ENCODE data around the gene ZNF559.

The ZNF559 gene

DNA sequence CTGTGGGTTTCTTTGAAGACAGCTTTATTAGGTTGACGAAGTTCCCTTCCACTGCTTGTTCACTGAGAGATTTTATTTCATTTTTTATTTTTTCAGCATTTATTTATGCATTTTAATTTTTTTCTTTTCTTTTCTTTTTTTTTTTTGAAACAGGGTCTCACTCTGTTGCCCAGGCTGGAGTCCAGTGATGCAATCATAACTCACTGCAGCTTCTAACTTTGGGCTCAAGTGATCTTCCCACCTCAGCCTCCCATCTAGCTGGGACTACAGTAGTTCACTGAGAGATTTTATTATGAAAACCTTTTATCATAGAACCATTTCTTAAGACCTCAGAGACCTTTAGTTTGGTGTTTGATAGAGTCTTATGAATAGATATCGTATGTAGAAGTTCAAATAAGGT, 28.5 kb downstream of the ZNF559 start:
- FAIRE-seq (no peak), DNase-seq (ENCODE audit: insufficient read length, low spot score) (no peak)
- TF ChIP-seq POLR2AphosphoS5 (IDR thresholded peaks at IDR 0.05; ENCODE audit: low read depth, low read length) (no peak), POU2F2 (IDR thresholded peaks at IDR 0.05; ENCODE audit: low read depth, low read length) (no peak)

DNA sequence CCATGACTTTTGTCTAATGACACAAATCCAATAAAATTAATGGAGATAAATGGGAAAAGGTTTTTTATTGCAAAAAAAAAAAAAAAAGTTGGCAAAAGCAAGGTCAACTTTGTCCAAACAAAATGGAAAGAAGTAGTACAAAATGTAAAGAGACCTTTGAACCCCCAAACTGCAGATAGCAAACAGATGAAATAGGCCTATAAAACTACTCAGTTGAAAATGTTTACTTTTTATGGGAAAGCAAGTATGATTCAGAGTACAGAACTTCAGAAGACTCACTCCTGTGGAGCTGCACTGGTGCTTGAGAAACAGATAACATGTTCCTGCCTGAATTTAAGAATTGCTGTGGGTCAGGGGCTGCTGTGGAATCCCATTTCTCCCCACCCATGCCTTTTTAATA, 29.0 kb downstream of the ZNF559 start:
- FAIRE-seq (no peak), DNase-seq (ENCODE audit: insufficient read length, low spot score) (no peak)
- no peak for TF ChIP-seq POLR2AphosphoS5 (IDR thresholded peaks at IDR 0.05; ENCODE audit: low read depth, low read length)
- no peak for TF ChIP-seq POLR2A (IDR thresholded peaks at IDR 0.05; ENCODE audit: low read depth, low read length)
- no peak for TF ChIP-seq POU2F2 (IDR thresholded peaks at IDR 0.05; ENCODE audit: low read depth, low read length)
- no peak for TF ChIP-seq SPI1 (IDR thresholded peaks at IDR 0.05; ENCODE audit: low read depth, low read length)
- no peak for TF ChIP-seq TAF1 (IDR thresholded peaks at IDR 0.05; ENCODE audit: low read depth, low read length)
- TF ChIP-seq PAX5 (IDR thresholded peaks at IDR 0.05; ENCODE audit: insufficient read depth, low read length, severe bottlenecking): no peak

DNA sequence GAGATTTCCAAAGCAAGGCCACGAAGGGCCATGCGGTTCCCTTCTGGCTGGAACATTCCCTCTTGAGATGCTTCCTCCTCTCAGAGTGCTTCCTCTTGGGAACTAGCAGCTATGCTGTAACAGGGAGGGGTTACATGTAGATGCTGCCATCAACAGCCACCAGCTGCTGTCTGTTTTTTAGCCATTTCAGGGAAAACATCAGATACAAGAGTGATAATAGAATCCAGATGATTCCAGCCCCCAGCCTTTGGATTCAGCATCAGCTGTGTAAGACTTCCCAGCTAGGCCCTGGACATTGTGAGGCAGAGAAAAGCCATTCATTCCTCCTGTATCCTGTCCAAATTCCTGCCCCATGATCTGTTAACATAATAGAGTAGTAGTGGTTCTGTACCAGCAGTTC, 30.7 kb downstream of the ZNF559 start:
- TF ChIP-seq SPI1 (IDR thresholded peaks at IDR 0.05; ENCODE audit: low read depth, low read length): no peak
- no peak for TF ChIP-seq PAX5 (IDR thresholded peaks at IDR 0.05; ENCODE audit: insufficient read depth, low read length, severe bottlenecking)
- no peak for TF ChIP-seq TAF1 (IDR thresholded peaks at IDR 0.05; ENCODE audit: low read depth, low read length)
- TF ChIP-seq POLR2A (IDR thresholded peaks at IDR 0.05; ENCODE audit: low read depth, low read length): no peak
- no peak for TF ChIP-seq POLR2AphosphoS5 (IDR thresholded peaks at IDR 0.05; ENCODE audit: low read depth, low read length)
- TF ChIP-seq POU2F2 (IDR thresholded peaks at IDR 0.05; ENCODE audit: low read depth, low read length): no peak
- FAIRE-seq (no peak), DNase-seq (ENCODE audit: insufficient read length, low spot score) (no peak)

DNA sequence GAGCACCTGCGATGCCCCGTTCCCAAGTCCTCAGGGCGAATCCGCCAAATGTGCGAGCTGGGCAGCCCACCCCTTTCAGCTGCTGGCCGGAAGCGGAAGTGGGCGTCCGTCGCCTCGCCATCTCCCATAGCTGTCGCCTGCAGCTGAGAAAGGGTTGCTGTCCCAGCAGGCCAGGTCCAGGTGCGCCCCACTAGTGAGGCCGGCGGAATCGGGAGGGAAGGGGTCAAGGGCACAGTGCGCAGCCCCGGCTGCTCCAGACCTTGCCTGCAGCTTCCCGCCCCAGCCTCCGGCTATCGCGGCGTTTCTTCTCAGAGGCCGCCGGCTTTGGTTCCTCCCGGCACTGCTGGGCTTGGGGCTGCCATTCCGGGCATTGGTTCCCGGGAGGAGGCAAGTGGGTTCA, 38.9 kb downstream of the ZNF559 start, which contains the start of gene ZNF177:
TSS of gene ZNF177 (plus strand) at position 109 of the 400 bp plus-strand sequence. CDS start 15,299 bp downstream, outside the sequence.
- FAIRE-seq: no peak
- DNase-seq (ENCODE audit: insufficient read length, low spot score): no peak
- TF ChIP-seq POLR2AphosphoS5 (IDR thresholded peaks at IDR 0.05; ENCODE audit: low read depth, low read length) (no peak), TAF1 (IDR thresholded peaks at IDR 0.05; ENCODE audit: low read depth, low read length) (no peak), POU2F2 (IDR thresholded peaks at IDR 0.05; ENCODE audit: low read depth, low read length) (no peak), PAX5 (IDR thresholded peaks at IDR 0.05; ENCODE audit: insufficient read depth, low read length, severe bottlenecking) (no peak), SPI1 (IDR thresholded peaks at IDR 0.05; ENCODE audit: low read depth, low read length) (no peak), POLR2A (IDR thresholded peaks at IDR 0.05; ENCODE audit: low read depth, low read length) (no peak)

DNA sequence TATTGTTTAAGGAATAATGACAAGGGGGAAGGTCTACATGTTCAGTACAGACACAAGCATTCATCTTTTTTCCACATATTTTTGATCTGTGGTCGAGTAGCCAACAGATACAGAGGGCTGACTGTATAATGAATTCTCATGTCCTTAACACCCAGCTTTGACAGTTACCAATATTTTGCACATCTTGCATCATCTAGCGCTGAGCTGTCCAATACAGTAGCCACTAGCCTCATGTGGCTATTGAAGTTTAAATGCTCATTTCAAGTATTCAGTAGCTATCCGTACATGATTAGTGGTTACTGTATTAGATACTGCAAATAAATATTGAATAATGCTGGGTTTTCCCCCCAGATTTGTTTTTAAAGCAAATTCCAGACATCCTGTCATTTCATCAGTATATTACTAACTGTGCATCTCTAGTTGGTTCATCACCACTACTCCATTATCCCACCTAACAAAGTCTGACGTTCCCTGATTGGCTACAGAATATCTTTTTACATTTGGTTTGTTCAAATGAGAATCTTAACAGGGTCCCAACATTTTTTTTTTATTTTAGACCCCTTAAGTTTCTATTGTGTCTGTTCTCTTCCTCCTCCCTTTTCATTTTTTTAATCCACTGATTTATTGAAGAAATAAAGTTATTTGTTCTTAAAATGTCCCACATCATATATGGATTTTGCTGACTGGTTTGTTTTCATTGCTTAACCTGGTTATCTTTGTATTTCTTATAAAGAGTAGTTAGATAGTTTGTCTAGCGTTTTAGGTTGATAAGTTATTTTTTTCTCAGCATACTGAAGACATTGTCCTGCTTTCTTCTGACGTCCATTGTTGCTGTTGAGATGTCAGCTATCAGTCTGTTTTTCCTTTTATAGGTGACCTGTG, 47.0 kb downstream of the ZNF559 start:
- DNase-seq (ENCODE audit: insufficient read length, low spot score) (no peak), FAIRE-seq (no peak)
- TF ChIP-seq SPI1 (IDR thresholded peaks at IDR 0.05; ENCODE audit: low read depth, low read length) (no peak), POLR2A (IDR thresholded peaks at IDR 0.05; ENCODE audit: low read depth, low read length) (no peak), TAF1 (IDR thresholded peaks at IDR 0.05; ENCODE audit: low read depth, low read length) (no peak), POU2F2 (IDR thresholded peaks at IDR 0.05; ENCODE audit: low read depth, low read length) (no peak), PAX5 (IDR thresholded peaks at IDR 0.05; ENCODE audit: insufficient read depth, low read length, severe bottlenecking) (no peak), POLR2AphosphoS5 (IDR thresholded peaks at IDR 0.05; ENCODE audit: low read depth, low read length) (no peak)

DNA sequence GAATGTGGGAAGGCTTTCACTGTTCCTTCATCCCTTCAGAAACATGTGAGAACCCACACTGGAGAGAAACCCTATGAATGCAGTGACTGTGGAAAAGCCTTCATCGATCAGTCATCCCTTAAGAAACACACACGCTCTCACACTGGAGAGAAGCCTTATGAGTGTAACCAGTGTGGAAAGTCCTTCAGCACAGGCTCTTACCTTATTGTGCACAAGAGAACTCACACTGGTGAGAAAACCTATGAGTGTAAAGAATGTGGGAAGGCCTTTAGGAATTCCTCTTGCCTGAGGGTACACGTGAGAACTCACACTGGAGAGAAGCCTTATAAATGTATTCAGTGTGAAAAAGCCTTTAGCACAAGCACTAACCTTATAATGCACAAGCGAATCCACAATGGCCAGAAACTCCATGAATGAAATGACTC, 57.4 kb downstream of the ZNF559 start:
- no peak for TF ChIP-seq PAX5 (IDR thresholded peaks at IDR 0.05; ENCODE audit: insufficient read depth, low read length, severe bottlenecking)
- TF ChIP-seq POLR2AphosphoS5 (IDR thresholded peaks at IDR 0.05; ENCODE audit: low read depth, low read length): no peak
- no peak for TF ChIP-seq SPI1 (IDR thresholded peaks at IDR 0.05; ENCODE audit: low read depth, low read length)
- TF ChIP-seq POLR2A (IDR thresholded peaks at IDR 0.05; ENCODE audit: low read depth, low read length): no peak
- TF ChIP-seq POU2F2 (IDR thresholded peaks at IDR 0.05; ENCODE audit: low read depth, low read length): no peak
- TF ChIP-seq TAF1 (IDR thresholded peaks at IDR 0.05; ENCODE audit: low read depth, low read length): no peak
- DNase-seq (ENCODE audit: insufficient read length, low spot score) (no peak), FAIRE-seq (no peak)

Measured in GM12891 (cell line).